CD8-positive, alpha-beta memory T cell (primary cell): ENCODE data around the gene STIM1. TPM values are rescaled to one million over a fixed set of nuclear protein-coding genes. Genes with fewer than 3 reads are reported as not detected.

Experiments used
- CTCF ChIA-PET: fragments of 350-600 bp; sonication (Branson Sonifier 250); formaldehyde crosslinking; loops from one replicate; lab custom pipeline; 2021; ENCODE audit warnings: antibody characterized with exemption; lab: Charles Lee
- POLR2A ChIA-PET: fragments of 350-600 bp; sonication (Branson Sonifier 250); formaldehyde crosslinking; loops from one replicate; lab custom pipeline; 2021; ENCODE audit warnings: antibody characterized with exemption; lab: Charles Lee
- DNase-seq, 5 donors: peaks; one replicate each; pipeline versions ENCODE4 v3.0.0 to v3.0.0-alpha.2; 2020 to 2022; ENCODE audit warnings: mixed read lengths in 1 of 5
- H3K27ac ChIP-seq: one replicate; pipeline ENCODE4 v1.7.0; 2013; ENCODE audit warnings: low read depth, mild to moderate bottlenecking, low read length, moderate library complexity
- H3K27me3 ChIP-seq: 2 replicates; pipeline ENCODE4 v1.7.0; 2013; ENCODE audit warnings: low read length, mild to moderate bottlenecking; ENCODE audit not compliant: insufficient read depth, poor library complexity, severe bottlenecking
- H3K36me3 ChIP-seq: 2 replicates; pipeline ENCODE4 v1.7.0; 2013; ENCODE audit warnings: mild to moderate bottlenecking, low read length, moderate library complexity; ENCODE audit not compliant: insufficient read depth
- H3K4me1 ChIP-seq: 2 replicates; pipeline ENCODE4 v1.7.0; 2013; ENCODE audit warnings: mild to moderate bottlenecking, low read length, moderate library complexity; ENCODE audit not compliant: insufficient read depth
- H3K4me3 ChIP-seq: 2 replicates; pipeline ENCODE4 v1.7.0; 2013; ENCODE audit warnings: mild to moderate bottlenecking, low read length
- H3K9me3 ChIP-seq: 2 replicates; pipeline ENCODE4 v1.7.0; 2013; ENCODE audit warnings: mild to moderate bottlenecking, low read length
- H3K27ac Mint-ChIP-seq, 8 donors: one replicate each; pipeline ENCODE4 v1.8.0; 2020 to 2021; ENCODE audit warnings: mixed read lengths in 8 of 8, mild to moderate bottlenecking in 6 of 8, inconsistent platforms in 3 of 8, moderate library complexity in 3 of 8
- H3K27me3 Mint-ChIP-seq, 2 donors: one replicate each; pipeline ENCODE4 v1.8.0; 2020 to 2021; ENCODE audit warnings: mixed read lengths in 2 of 2, mild to moderate bottlenecking in 1 of 2, moderate library complexity in 1 of 2
- H3K36me3 Mint-ChIP-seq, 3 donors: one replicate each; pipeline ENCODE4 v1.8.0; 2020 to 2021; ENCODE audit warnings: mixed read lengths in 3 of 3, inconsistent platforms in 1 of 3, mild to moderate bottlenecking in 1 of 3
- H3K4me1 Mint-ChIP-seq, 3 donors: one replicate each; pipeline ENCODE4 v1.8.0; 2020 to 2021; ENCODE audit warnings: mixed read lengths in 3 of 3, inconsistent platforms in 1 of 3, mild to moderate bottlenecking in 1 of 3
- H3K4me3 Mint-ChIP-seq, 7 donors: one replicate each; pipeline ENCODE4 v1.8.0; 2020 to 2021; ENCODE audit warnings: mixed read lengths in 7 of 7, mild to moderate bottlenecking in 6 of 7, moderate library complexity in 4 of 7, inconsistent platforms in 2 of 7
- H3K9me3 Mint-ChIP-seq, 5 donors: one replicate each; pipeline ENCODE4 v1.8.0; 2020 to 2022; ENCODE audit warnings: mixed read lengths in 5 of 5, mild to moderate bottlenecking in 3 of 5, moderate library complexity in 2 of 5, inconsistent platforms in 1 of 5
- polyA plus RNA-seq: library from polyadenylated mRNA; unstranded; fragments of 300-500 nt; fragmentation: Illumina TruSeq; gene quantifications from one replicate; pipeline ENCODE4 v1.2.3, GENCODE V29; 2021
- total RNA-seq, 2 experiments: library from RNA; stranded (reverse); gene quantifications; one replicate each; pipeline ENCODE4 v1.2.3, GENCODE V29; 2021

Gene STIM1
- total and polyA plus RNA-seq, 3 experiments from 2014 or later: 43.8 to 46.0 (median 45.6) TPM

DNA sequence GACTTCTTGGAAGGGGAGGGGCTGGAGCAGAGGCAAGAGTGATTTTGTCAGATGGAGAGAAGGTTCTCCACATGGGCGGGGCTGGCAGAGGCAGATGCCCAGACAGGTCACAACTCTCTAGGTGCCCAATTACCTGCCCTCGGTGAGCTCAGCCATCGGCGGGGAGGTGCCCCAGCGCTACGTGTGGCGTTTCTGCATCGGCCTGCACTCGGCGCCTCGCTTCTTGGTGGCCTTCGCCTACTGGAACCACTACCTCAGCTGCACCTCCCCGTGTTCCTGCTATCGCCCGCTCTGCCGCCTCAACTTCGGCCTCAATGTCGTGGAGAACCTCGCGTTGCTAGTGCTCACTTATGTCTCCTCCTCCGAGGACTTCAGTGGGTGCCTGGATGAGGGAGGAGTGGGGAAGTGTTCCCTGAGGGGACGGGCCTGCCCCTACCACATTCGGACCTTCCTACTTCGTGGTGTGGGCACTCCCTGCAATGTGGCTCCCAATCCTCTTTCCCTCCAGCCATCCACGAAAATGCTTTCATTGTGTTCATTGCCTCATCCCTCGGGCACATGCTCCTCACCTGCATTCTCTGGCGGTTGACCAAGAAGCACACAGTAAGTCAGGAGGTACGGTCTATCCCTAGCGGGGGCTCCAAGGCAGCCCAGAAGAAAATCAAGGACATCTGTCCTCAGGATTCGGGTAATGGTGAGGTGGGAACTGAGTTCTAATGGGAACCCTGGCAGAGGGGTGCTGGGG, 31.5 kb upstream of the STIM1 start:
- Mint-ChIP-seq H3K9me3 (no peaks in the 10 kb centered on the region), H3K4me1 (peaks cover 25 to 49% (median 37%) of the 10 kb centered on the region in 3 donors), H3K4me3 (peak overlapping the region in 1 of 7 donors; percentile 61), H3K27me3 (no peaks in the 10 kb centered on the region), H3K27ac (peak overlapping the region in 7 of 8 donors; percentile 78 to 95 (median 91)), H3K36me3 (peaks cover 0 to 39% (median under 1%) of the 10 kb centered on the region in 3 donors)
- Histone ChIP-seq H3K9me3 (no peaks in the 10 kb centered on the region), H3K27ac (no peak overlapping the region), H3K36me3 (peaks cover 21% of the 10 kb centered on the region), H3K4me3 (no peak overlapping the region), H3K27me3 (no peaks in the 10 kb centered on the region), H3K4me1 (peaks cover 16% of the 10 kb centered on the region)
- no peak for DNase-seq
- ChIA-PET CTCF (interaction anchor here (0.7 to 3.3 kb wide), 12 partner anchors 9 to 250 kb away, joined by 3 to 63 read pairs (median 8); partner anchors contain the start of genes PGAP2, RHOG and STIM1), POLR2A (interaction anchor here (1.9 kb wide), 1 partner anchor 17 kb away, joined by 16 read pairs; the partner anchor contains the start of gene RHOG)

DNA sequence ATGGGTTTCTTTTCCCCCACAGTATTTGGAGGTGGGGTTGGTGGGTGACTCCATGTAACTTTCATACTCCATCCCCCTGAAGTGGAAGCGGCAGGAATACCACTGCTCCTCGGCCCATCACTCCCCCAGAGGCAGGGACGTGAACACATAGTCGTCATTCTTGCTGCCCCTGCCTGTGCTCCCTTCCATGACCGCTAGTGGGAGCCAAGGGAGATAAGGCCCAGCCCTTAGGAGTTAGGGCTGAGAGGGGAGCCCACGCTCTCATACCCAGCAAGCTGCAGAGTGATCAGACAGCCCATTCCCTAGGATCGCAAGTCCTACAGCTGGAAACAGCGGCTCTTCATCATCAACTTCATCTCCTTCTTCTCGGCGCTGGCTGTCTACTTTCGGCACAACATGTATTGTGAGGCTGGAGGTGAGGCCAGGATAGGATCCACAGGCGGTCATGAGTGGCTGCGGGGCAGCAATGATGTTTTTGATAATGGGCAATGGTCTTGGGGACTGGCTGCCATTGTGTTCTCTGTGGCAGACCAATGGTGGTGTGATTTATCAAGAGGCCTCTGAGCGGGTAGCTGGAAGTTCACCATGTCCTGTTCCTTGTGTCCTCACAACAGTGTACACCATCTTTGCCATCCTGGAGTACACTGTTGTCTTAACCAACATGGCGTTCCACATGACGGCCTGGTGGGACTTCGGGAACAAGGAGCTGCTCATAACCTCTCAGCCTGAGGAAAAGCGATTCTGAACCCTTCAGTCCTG, 30.6 kb upstream of the STIM1 start:
- no peaks in the 10 kb centered on the region for H3K9me3 ChIP-seq
- Mint-ChIP-seq H3K36me3 (peaks cover 0 to 45% (median 0%) of the 10 kb centered on the region in 3 donors), H3K4me1 (peaks cover 25 to 51% (median 37%) of the 10 kb centered on the region in 3 donors), H3K9me3 (no peaks in the 10 kb centered on the region), H3K27ac (peak overlapping the region; percentile 63 to 95 (median 90)), H3K27me3 (no peaks in the 10 kb centered on the region), H3K4me3 (peak overlapping the region in 2 of 7 donors; percentile 35 to 54)
- no peak overlapping the region for H3K4me3 ChIP-seq
- peaks cover 22% of the 10 kb centered on the region for H3K4me1 ChIP-seq
- ChIA-PET CTCF (interaction anchor here (0.6 to 3.3 kb wide), 9 partner anchors 10 to 248 kb away, joined by 3 to 63 read pairs (median 9); partner anchors contain the start of genes RHOG and STIM1), POLR2A (interaction anchor here (0.6 to 1.9 kb wide), 2 partner anchors 16 to 30 kb away, joined by 3 to 16 read pairs; partner anchors contain the start of gene RHOG)
- no peak overlapping the region for H3K27ac ChIP-seq
- DNase-seq: peak; percentile 70 to 87 (median 74)
- peaks cover 21% of the 10 kb centered on the region for H3K36me3 ChIP-seq
- no peaks in the 10 kb centered on the region for H3K27me3 ChIP-seq

DNA sequence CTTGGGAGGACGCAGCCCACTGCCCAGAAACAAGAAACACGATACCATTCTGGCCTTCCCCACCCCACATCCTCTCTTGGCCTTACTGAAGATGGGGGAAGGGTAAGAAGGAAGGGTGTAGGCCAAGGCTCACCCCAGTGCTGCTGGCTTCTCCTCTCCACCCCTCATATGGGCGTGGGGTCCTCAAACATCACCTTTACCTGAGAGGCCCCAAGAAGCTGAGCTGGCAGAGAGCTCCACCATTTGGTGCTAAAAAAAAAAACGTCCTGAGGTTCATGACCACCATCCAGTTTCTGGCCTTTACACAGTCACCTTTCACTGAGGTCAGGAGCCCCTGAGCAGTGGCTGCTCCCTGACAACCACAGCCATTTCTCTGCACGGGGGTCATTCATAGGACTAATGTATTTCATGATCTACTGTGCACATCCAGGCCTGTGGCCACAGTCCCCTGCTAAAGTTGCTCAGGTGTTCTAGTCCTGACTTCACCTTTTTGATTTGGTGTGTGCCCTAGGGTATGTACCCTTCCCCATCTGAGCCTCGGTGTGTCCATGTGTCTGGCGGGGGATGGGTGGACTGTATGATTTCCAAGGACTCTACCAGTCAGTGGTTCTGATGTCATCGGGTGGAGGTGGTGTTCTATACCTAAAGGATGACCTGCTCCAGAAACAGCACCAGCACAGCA, 29.9 kb upstream of the STIM1 start:
- DNase-seq: no peak
- ChIA-PET CTCF (interaction anchor here (0.6 to 3.3 kb wide), 10 partner anchors 9 to 247 kb away, joined by 3 to 63 read pairs (median 7); partner anchors contain the start of genes RHOG and STIM1), POLR2A (interaction anchor here (0.6 to 1.9 kb wide), 2 partner anchors 15 to 29 kb away, joined by 3 to 16 read pairs; partner anchors contain the start of gene RHOG)
- peaks cover 21% of the 10 kb centered on the region for H3K36me3 ChIP-seq
- H3K4me1 Mint-ChIP-seq: peaks cover 31 to 56% (median 39%) of the 10 kb centered on the region in 3 donors
- H3K36me3 Mint-ChIP-seq: peaks cover 0 to 51% (median 0%) of the 10 kb centered on the region in 3 donors
- no peak overlapping the region for H3K27ac ChIP-seq
- H3K27me3 Mint-ChIP-seq: no peaks in the 10 kb centered on the region
- no peaks in the 10 kb centered on the region for H3K9me3 Mint-ChIP-seq
- no peak overlapping the region for H3K4me3 ChIP-seq
- H3K4me1 ChIP-seq: peaks cover 28% of the 10 kb centered on the region
- H3K27me3 ChIP-seq: no peaks in the 10 kb centered on the region
- H3K4me3 Mint-ChIP-seq: no peak overlapping the region
- no peaks in the 10 kb centered on the region for H3K9me3 ChIP-seq
- H3K27ac Mint-ChIP-seq: peak overlapping the region; percentile 63 to 92 (median 86)

DNA sequence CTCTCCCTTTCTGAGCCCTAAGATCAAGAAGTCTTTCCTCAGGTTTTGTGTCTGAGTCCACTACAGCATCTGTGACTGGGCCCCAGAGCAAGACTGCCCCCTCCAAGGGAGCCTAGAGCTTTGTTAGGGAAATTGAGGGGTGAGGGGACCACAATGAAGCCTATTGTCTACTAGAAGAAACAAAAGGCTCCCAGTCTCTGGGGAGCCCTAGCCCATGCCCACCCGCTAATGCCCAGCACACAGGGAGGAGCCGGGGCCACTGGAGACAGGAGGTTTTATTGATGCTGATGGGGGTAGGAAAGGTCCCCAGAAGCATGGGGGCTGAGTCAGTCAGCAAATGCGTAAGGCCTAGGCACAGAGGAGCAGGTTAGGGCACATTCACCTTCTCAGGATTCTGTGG, 28.7 kb upstream of the STIM1 start:
- Histone ChIP-seq H3K36me3 (peaks cover 27% of the 10 kb centered on the region), H3K4me1 (peaks cover 39% of the 10 kb centered on the region), H3K9me3 (no peaks in the 10 kb centered on the region), H3K27ac (no peak overlapping the region), H3K27me3 (no peaks in the 10 kb centered on the region), H3K4me3 (no peak overlapping the region)
- ChIA-PET CTCF (interaction anchor here (0.7 to 3.3 kb wide), 5 partner anchors 9 to 246 kb away, joined by 3 to 63 read pairs (median 10); partner anchors contain the start of genes RHOG and STIM1), POLR2A (interaction anchor here (1.2 kb wide), 1 partner anchor 10 kb away, joined by 10 read pairs; no protein-coding TSS in a partner anchor)
- DNase-seq: no peak
- H3K27me3 Mint-ChIP-seq: no peaks in the 10 kb centered on the region
- peak overlapping the region; percentile 28 to 91 (median 83) for H3K27ac Mint-ChIP-seq
- peaks cover 0 to 62% (median 2%) of the 10 kb centered on the region in 3 donors for H3K36me3 Mint-ChIP-seq
- H3K4me3 Mint-ChIP-seq: no peak overlapping the region
- H3K9me3 Mint-ChIP-seq: no peaks in the 10 kb centered on the region
- peaks cover 42 to 67% (median 50%) of the 10 kb centered on the region in 3 donors for H3K4me1 Mint-ChIP-seq

DNA sequence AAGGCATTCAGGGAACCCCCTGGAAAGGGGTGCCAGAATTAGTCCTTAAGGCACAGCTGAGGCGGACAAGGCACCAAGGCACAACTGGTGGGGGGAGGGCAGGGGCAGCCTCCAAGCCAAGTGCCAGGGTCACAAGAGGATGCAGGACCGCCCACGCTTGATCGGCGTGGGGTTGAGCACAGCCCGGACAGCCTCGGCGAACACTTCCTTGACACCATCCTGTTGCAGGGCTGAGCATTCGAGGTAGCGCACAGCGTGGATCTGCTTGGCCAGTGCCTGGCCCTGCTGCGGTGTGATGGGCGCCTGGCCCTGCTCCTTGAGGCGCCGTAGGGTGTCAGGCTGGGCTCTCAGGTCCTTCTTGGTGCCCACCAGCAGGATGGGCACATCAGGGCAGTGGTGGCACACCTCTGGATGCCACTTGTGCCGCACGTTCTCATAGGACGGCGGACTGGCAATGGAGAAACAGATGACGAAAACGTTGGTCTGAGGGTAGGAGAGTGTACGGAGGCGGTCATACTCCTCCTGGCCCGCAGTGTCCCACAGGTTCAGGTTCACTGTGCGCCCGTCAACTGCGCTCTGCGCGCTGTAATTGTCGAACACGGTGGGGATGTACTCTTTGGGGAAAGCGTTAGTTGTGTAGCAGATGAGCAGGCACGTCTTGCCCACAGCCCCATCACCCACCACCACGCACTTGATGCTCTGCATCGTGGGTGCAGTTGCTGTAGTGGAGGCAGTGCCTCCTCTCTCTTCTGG, 27.9 kb upstream of the STIM1 start:
- H3K9me3 Mint-ChIP-seq: no peaks in the 10 kb centered on the region
- H3K27ac Mint-ChIP-seq: peak overlapping the region; percentile 22 to 88 (median 51)
- no peak overlapping the region for H3K4me3 ChIP-seq
- no peaks in the 10 kb centered on the region for H3K27me3 ChIP-seq
- H3K4me1 ChIP-seq: peaks cover 48% of the 10 kb centered on the region
- DNase-seq: no peak
- POLR2A ChIA-PET: interaction anchor here (1.2 kb wide), 1 partner anchor 9 kb away, joined by 10 read pairs; no protein-coding TSS in a partner anchor
- no peak overlapping the region for H3K4me3 Mint-ChIP-seq
- CTCF ChIA-PET: interaction anchor here (1.6 to 3.3 kb wide), 4 partner anchors 12 to 27 kb away, joined by 4 to 63 read pairs (median 14); partner anchors contain the start of genes RHOG and STIM1
- no peak overlapping the region for H3K27ac ChIP-seq
- H3K27me3 Mint-ChIP-seq: no peaks in the 10 kb centered on the region
- H3K9me3 ChIP-seq: no peaks in the 10 kb centered on the region
- H3K36me3 Mint-ChIP-seq: peaks cover 0 to 69% (median 2%) of the 10 kb centered on the region in 3 donors
- peaks cover 29% of the 10 kb centered on the region for H3K36me3 ChIP-seq
- peaks cover 51 to 76% (median 59%) of the 10 kb centered on the region in 3 donors for H3K4me1 Mint-ChIP-seq

DNA sequence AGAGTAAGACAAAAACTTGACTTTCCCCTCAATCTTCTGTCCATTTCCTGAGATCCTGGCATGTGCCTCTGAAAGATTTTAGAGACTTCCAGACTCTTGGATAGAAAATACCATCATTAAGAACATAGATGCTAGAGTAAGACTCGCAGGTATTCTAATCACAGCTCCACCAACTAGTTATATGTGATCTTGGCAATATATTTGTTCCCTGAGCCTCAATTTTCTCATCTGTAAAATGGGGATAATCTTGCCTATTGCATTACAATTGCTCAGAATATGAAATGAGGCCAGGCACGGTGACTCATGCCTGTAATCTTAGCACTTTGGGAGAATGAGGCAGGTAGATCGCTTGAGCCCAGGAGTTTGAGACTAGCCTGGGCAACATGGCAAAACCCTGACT, 25.4 kb upstream of the STIM1 start:
- Histone ChIP-seq H3K36me3 (peaks cover 32% of the 10 kb centered on the region), H3K4me3 (no peak overlapping the region), H3K27ac (no peak overlapping the region), H3K4me1 (peaks cover 64% of the 10 kb centered on the region), H3K9me3 (no peaks in the 10 kb centered on the region), H3K27me3 (no peaks in the 10 kb centered on the region)
- Mint-ChIP-seq H3K36me3 (peaks cover 0 to 82% (median 5%) of the 10 kb centered on the region in 3 donors), H3K4me1 (peaks cover 61 to 83% (median 72%) of the 10 kb centered on the region in 3 donors), H3K27ac (peak overlapping the region; percentile 38 to 99 (median 82)), H3K9me3 (no peaks in the 10 kb centered on the region), H3K27me3 (no peaks in the 10 kb centered on the region), H3K4me3 (no peak overlapping the region)
- CTCF ChIA-PET: interaction anchor here (0.9 to 2.7 kb wide), 3 partner anchors 10 to 25 kb away, joined by 3 to 12 read pairs (median 8); partner anchors contain the start of genes RHOG and STIM1
- POLR2A ChIA-PET: no interaction called here
- DNase-seq: no peak
